Heart left ventricle (tissue), 16 donors: ENCODE results near the gene AGFG2. TPM values are rescaled to one million over a fixed set of nuclear protein-coding genes. Genes with fewer than 3 reads are reported as not detected.
A peak's percentile ranks its signal among the peaks of the same experiment; 100 is the strongest.

ENCODE experiments used
- ATAC-seq, 4 donors: fragments of 200-7000 bp; cut with Tn5 transposase; one replicate each; pipeline ENCODE4 v1.9.1; 2020 to 2022; ENCODE audit warnings: moderate library complexity in 4 of 4, mild to moderate bottlenecking in 3 of 4, moderate number of reproducible peaks in 1 of 4
- DNase-seq, 5 donors: peaks; one replicate each; pipeline ENCODE4 v3.0.0-alpha.2; 2020
- H3K27ac ChIP-seq, 12 donors: fragments of 200-600 bp; sonication (generic) in 4 of 12; one replicate each; pipeline versions ENCODE4 v1.5.0 to v1.8.0; 2016 to 2022; ENCODE audit warnings: mild to moderate bottlenecking in 2 of 12
- H3K27me3 ChIP-seq, 9 donors: fragments of 200-600 bp; sonication (generic) in 2 of 9; one replicate each; pipeline versions ENCODE4 v1.5.1 to v1.8.0; 2016 to 2022; ENCODE audit warnings: mild to moderate bottlenecking in 3 of 9
- H3K36me3 ChIP-seq, 9 donors: fragments of 200-600 bp; sonication (generic) in 2 of 9; one replicate each; pipeline versions ENCODE4 v1.5.0 to v1.8.0; 2018 to 2022; ENCODE audit warnings: mild to moderate bottlenecking in 2 of 9
- H3K4me1 ChIP-seq, 12 donors: fragments of 200-600 bp; sonication (generic) in 4 of 12; one replicate each; pipeline versions ENCODE4 v1.5.0 to v1.8.0; 2016 to 2022; ENCODE audit warnings: mild to moderate bottlenecking in 3 of 12
- H3K4me3 ChIP-seq, 12 donors: fragments of 200-600 bp; sonication (generic) in 4 of 12; one replicate each; pipeline versions ENCODE4 v1.5.0 to v1.8.0; 2017 to 2022; ENCODE audit warnings: mild to moderate bottlenecking in 9 of 12, moderate library complexity in 4 of 12
- H3K9me3 ChIP-seq, 12 donors: fragments of 200-600 bp; sonication (generic) in 4 of 12; one replicate each; pipeline versions ENCODE4 v1.5.0 to v1.8.0; 2016 to 2022; ENCODE audit warnings: mild to moderate bottlenecking in 1 of 12
- POLR2A ChIP-seq, 2 donors: fragments of 450-650 bp; IDR thresholded peaks; one replicate each; pipeline ENCODE4 v1.6.1; 2017; ENCODE audit warnings: antibody characterized with exemption in 2 of 2, mild to moderate bottlenecking in 2 of 2, moderate library complexity in 2 of 2
- WGBS, 4 donors: extraction: QIAGEN DNeasy Blood & Tissue Kit in 2 of 4; methylation state at CpG; one replicate each; pipeline versions ENCODE4 v1.1.5 to v1.1.7; 2013 to 2018; 5-methylcytosine and 5-hydroxymethylcytosine counted together
- intact Hi-C, 10 donors: fragments of 100-400 bp; cut with DNase I; formaldehyde crosslinking; loops; one replicate each; pipeline versions ENCODE4 v1.11.1 to v1.14.2; 2022
- polyA plus RNA-seq, 2 donors: library from polyadenylated mRNA; stranded (reverse); fragments of 200-250 nt; gene quantifications; one replicate each; pipeline ENCODE4 v1.2.3, GENCODE V29; 2013
- total RNA-seq, 9 donors: library from RNA; depleted of rRNA in 2 of 9; stranded (reverse); fragments of >200 nt in 2 of 9; fragmentation: NEBNext Ultra II Directional in 3 of 9; extraction: Animal tissue kit (Norgen Biotek cat#: 25700) in 3 of 9; gene quantifications; one replicate each; pipeline versions ENCODE4 v1.1.0 to v1.2.4, GENCODE V29; 2016 to 2023
- TF ChIP-seq, protein P1 (sequence below), 12 donors: fragments of 200-600 bp; sonication (generic) in 4 of 12; IDR thresholded peaks; one replicate each; pipeline versions ENCODE4 v1.5.0 to v1.8.0; 2018 to 2022; ENCODE audit warnings: antibody characterized with exemption in 12 of 12, mild to moderate bottlenecking in 5 of 12
- donor health status: ischemic (EF 13 %, LVEDD 7.1; RV severe dilation, severe dysfunction).
- donor health status: healthy with polysubstance abuse.
- donor health status: DM: no; HTN: yes; CAD: no.
- donor health status: DM: no; HTN: no; CAD: no.
- donor health status: ischemic (EF 25% LVEDD 6.9; RV normal size, moderate dysfunction).
- donor health status: ischemic (EF 25% LVEDD 5.7; RV mildly dilated, moderate dysfunction).
- donor health status: healthy.
- donor health status: DM: yes; HTN: yes; CAD: no.
- donor health status: ischemic (EF 35%, LVEDD 5.7; RV mildly dilated, moderate dysfunction).
- donor health status: nonischemic (EF 11% LVEDD 7.7; RV severe dilation, severe dysfunction).
- donor health status: DM: yes; HTN: yes; CAD: no.
- donor health status: PGD.
- donor health status: ischemic (EF 29% LVEDD 5.4; RV normal size, mild dysfunction).
- donor health status: nonischemic (EF 23%, LVEDD 6.1; RV moderate dilation, normal function).

The AGFG2 gene
- total and polyA plus RNA-seq, 11 donors, result 12.5 to 36.9 (median 30.8) TPM

DNA sequence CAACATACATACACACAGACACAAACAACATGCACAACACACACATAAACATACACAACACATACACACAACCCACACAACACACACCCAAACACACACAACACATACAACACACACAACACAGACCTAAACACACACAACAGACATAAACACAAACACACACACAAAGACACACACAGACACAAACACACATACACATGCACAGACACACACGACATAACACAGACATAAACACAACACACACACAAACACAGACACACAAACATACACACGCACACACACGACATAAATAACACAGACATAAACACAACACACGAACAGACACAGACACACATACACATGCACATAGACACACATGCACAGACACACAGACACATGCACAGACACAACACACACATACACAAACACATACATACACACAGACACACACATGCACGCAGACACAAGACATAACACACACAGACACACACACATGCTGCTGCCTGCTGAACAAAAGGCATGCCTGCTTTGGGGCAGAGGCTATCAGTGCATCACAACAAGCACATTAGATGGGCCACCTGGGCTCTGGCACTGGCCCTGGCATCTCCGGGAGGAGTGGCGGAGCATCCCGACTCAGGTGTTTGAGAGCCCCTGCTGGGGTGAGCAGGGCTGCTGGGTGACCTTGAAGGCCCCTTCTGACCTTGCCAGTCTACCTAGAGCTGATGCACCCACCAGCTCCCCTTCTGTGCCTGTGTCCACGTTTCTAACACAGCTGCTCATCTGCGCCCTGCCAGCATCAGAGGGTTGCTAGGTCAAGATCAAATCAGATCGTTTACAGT lies 41.7 kb downstream of the AGFG2 start:
- peak in 1 of 5 donors; percentile 46 for DNase-seq
- intact Hi-C loops, result loop anchor here in 3 of 10 donors (5.0 to 10.0 kb wide), 2 partner anchors 94 to 97 kb away; partner anchors contain the start of gene GNB2 (in 2 of the 3)
- no peak for ATAC-seq

DNA sequence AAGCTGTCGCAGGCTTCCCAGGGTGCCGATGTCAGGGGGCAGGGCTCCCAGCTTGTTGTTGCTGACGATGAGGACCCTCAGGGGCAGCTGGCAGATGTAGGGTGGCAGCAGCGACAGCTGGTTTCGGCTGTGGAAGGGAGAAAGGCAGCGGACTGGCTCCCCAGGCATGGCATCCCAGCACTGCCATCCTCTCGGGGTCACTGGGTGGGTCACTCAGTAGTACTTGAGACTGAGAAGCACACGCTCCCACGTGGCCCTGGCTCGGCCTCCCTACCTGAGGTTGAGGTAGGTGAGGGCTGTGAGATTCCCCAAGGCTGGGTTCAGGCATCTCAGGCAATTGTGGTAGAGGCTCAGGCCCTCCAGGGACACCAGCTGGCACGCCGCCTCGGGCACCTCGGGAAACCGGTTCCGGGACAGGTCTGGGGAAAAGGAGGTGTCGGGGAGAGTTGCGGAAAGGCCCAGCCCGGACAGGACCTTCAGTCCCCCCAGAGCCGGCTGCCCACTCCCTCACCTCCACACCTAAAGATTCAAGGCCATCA lies 43.1 kb downstream of the AGFG2 start:
- intact Hi-C loops, result loop anchor here in 3 of 10 donors (5.0 to 10.0 kb wide), 2 partner anchors 93 to 95 kb away; partner anchors contain the start of gene GNB2 (in 2 of the 3)
- DNase-seq (peak in 1 of 5 donors; percentile 56), ATAC-seq (no peak)
- 72 to 82% (median 81%) methylated on average over 16 to 20 of the region's 20 CpGs for WGBS, 4 donors
- Histone ChIP-seq H3K4me1 (peaks cover 6 to 41% (median 33%) of the 10 kb centered on the region in 12 donors), H3K9me3 (no peaks in the 10 kb centered on the region), H3K27me3 (no peaks in the 10 kb centered on the region), H3K36me3 (peaks cover 2 to 58% (median 49%) of the 10 kb centered on the region in 9 donors), H3K27ac (peak overlapping the region in 2 of 12 donors; percentile 98 to 99), H3K4me3 (no peak overlapping the region)
- TF ChIP-seq POLR2A (IDR thresholded peaks at IDR 0.05), result no peak
- TF ChIP-seq, protein P1, sequence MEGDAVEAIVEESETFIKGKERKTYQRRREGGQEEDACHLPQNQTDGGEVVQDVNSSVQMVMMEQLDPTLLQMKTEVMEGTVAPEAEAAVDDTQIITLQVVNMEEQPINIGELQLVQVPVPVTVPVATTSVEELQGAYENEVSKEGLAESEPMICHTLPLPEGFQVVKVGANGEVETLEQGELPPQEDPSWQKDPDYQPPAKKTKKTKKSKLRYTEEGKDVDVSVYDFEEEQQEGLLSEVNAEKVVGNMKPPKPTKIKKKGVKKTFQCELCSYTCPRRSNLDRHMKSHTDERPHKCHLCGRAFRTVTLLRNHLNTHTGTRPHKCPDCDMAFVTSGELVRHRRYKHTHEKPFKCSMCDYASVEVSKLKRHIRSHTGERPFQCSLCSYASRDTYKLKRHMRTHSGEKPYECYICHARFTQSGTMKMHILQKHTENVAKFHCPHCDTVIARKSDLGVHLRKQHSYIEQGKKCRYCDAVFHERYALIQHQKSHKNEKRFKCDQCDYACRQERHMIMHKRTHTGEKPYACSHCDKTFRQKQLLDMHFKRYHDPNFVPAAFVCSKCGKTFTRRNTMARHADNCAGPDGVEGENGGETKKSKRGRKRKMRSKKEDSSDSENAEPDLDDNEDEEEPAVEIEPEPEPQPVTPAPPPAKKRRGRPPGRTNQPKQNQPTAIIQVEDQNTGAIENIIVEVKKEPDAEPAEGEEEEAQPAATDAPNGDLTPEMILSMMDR (IDR thresholded peaks at IDR 0.05), result no peak

More for the DNA sequence above, 41.7 kb downstream of the AGFG2 start:
- Histone ChIP-seq H3K4me3 (no peak overlapping the region), H3K27ac (no peak overlapping the region), H3K36me3 (peaks cover 5 to 73% (median 64%) of the 10 kb centered on the region in 9 donors), H3K9me3 (no peaks in the 10 kb centered on the region), H3K27me3 (no peaks in the 10 kb centered on the region), H3K4me1 (peaks cover 6 to 36% (median 32%) of the 10 kb centered on the region in 12 donors)
- WGBS, 4 donors, result 82 to 89% (median 86%) methylated on average over 9 to 11 of the region's 11 CpGs
- TF ChIP-seq, protein P1 (IDR thresholded peaks at IDR 0.05), result no peak
- no peak for TF ChIP-seq POLR2A (IDR thresholded peaks at IDR 0.05)

DNA sequence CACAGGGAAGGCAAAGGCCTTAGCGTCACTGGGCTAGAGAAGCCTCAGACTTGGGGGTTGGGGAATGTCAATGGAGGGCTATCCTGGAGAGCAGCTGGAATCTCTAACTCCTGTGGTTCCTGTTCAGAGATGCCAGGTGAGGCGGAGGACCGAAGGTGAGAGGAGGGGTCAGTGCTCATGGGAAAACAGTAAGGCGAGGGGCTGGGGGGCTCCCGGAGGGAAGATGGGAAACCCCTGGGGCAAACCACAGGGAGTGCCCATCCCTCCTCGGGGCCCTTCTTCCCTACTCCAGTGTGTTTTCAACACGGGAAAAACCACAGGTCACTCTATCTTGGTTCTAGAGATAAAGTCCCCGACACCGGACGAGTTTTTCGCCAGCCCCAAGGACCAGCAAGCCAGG lies 43.6 kb downstream of the AGFG2 start:
- 52 to 62% (median 55%) methylated on average over 11 of the region's 11 CpGs for WGBS, 4 donors
- TF ChIP-seq, protein P1 (IDR thresholded peaks at IDR 0.05), result no peak
- no peak for TF ChIP-seq POLR2A (IDR thresholded peaks at IDR 0.05)
- Histone ChIP-seq H3K9me3 (no peaks in the 10 kb centered on the region), H3K27ac (peak overlapping the region in 7 of 12 donors; percentile 48 to 99 (median 96)), H3K27me3 (no peaks in the 10 kb centered on the region), H3K36me3 (peaks cover 2 to 53% (median 44%) of the 10 kb centered on the region in 9 donors), H3K4me1 (peaks cover 6 to 45% (median 35%) of the 10 kb centered on the region in 12 donors), H3K4me3 (peak overlapping the region in 4 of 12 donors; percentile 88 to 100 (median 95))
- no peak for DNase-seq
- no peak for ATAC-seq
- intact Hi-C loops, result loop anchor here in 3 of 10 donors (5.0 to 10.0 kb wide), 2 partner anchors 92 to 95 kb away; partner anchors contain the start of gene GNB2 (in 2 of the 3)
